ENCODE measurements around the gene GID8.

GID8 gene

GRCh38 chr20:62951143-62951895 lies 13.4 kb downstream of the GID8 start:
- peaks cover 5% of the 10 kb centered on the region for H3K4me1 ChIP-seq (ENCODE audit: control insufficient read depth, insufficient read depth, low read length)
- H3K4me3 ChIP-seq (ENCODE audit: low read depth, low read length), result no peak overlapping the region
- no peak overlapping the region for H3K9ac ChIP-seq (ENCODE audit: low read depth, low read length)
- no peaks in the 10 kb centered on the region for H3K27me3 ChIP-seq (ENCODE audit: control insufficient read depth, insufficient read depth, low read length)
- no peaks in the 10 kb centered on the region for H3K9me3 ChIP-seq (ENCODE audit: control insufficient read depth, insufficient read depth, low read length)
- H3K36me3 ChIP-seq (ENCODE audit: control insufficient read depth, insufficient read depth, low read length), result peaks cover 31% of the 10 kb centered on the region

- H3K9ac ChIP-seq (ENCODE audit: low read depth, low read length), result no peak overlapping the region
- no peaks in the 10 kb centered on the region for H3K9me3 ChIP-seq (ENCODE audit: control insufficient read depth, insufficient read depth, low read length)
- H3K4me1 ChIP-seq (ENCODE audit: control insufficient read depth, insufficient read depth, low read length), result peaks cover 5% of the 10 kb centered on the region
- H3K4me3 ChIP-seq (ENCODE audit: low read depth, low read length), result peak overlapping the region; percentile 63
- no peaks in the 10 kb centered on the region for H3K27me3 ChIP-seq (ENCODE audit: control insufficient read depth, insufficient read depth, low read length)
- peaks cover 26% of the 10 kb centered on the region for H3K36me3 ChIP-seq (ENCODE audit: control insufficient read depth, insufficient read depth, low read length)
These were observed 14.0 kb downstream of the GID8 start for GRCh38 chr20:62951896-62952372.

- Histone ChIP-seq H3K9ac (ENCODE audit: low read depth, low read length) (peak within 1 kb of the TSS; percentile 70), H3K9me3 (ENCODE audit: control insufficient read depth, insufficient read depth, low read length) (no peaks in the 10 kb centered on the region), H3K36me3 (ENCODE audit: control insufficient read depth, insufficient read depth, low read length) (peaks cover 25% of the 10 kb centered on the region), H3K4me1 (ENCODE audit: control insufficient read depth, insufficient read depth, low read length) (peaks cover 5% of the 10 kb centered on the region), H3K4me3 (ENCODE audit: low read depth, low read length) (peak within 1 kb of the TSS; percentile 63), H3K27me3 (ENCODE audit: control insufficient read depth, insufficient read depth, low read length) (no peaks in the 10 kb centered on the region)
These were observed 14.5 kb downstream of the GID8 start, which contains the start of gene SLC17A9 for GRCh38 chr20:62952373-62952967. Gene SLC17A9 (plus strand): TSS chr20:62952709. CDS start chr20:62952831, 122 bp downstream.

GRCh38 chr20:62952968-62953838 lies 15.3 kb downstream of the GID8 start:
- Histone ChIP-seq H3K9me3 (ENCODE audit: control insufficient read depth, insufficient read depth, low read length) (no peaks in the 10 kb centered on the region), H3K27me3 (ENCODE audit: control insufficient read depth, insufficient read depth, low read length) (no peaks in the 10 kb centered on the region), H3K9ac (ENCODE audit: low read depth, low read length) (peak overlapping the region; percentile 70), H3K4me1 (ENCODE audit: control insufficient read depth, insufficient read depth, low read length) (peaks cover 5% of the 10 kb centered on the region), H3K4me3 (ENCODE audit: low read depth, low read length) (peak overlapping the region; percentile 63), H3K36me3 (ENCODE audit: control insufficient read depth, insufficient read depth, low read length) (peaks cover 28% of the 10 kb centered on the region)

DNA sequence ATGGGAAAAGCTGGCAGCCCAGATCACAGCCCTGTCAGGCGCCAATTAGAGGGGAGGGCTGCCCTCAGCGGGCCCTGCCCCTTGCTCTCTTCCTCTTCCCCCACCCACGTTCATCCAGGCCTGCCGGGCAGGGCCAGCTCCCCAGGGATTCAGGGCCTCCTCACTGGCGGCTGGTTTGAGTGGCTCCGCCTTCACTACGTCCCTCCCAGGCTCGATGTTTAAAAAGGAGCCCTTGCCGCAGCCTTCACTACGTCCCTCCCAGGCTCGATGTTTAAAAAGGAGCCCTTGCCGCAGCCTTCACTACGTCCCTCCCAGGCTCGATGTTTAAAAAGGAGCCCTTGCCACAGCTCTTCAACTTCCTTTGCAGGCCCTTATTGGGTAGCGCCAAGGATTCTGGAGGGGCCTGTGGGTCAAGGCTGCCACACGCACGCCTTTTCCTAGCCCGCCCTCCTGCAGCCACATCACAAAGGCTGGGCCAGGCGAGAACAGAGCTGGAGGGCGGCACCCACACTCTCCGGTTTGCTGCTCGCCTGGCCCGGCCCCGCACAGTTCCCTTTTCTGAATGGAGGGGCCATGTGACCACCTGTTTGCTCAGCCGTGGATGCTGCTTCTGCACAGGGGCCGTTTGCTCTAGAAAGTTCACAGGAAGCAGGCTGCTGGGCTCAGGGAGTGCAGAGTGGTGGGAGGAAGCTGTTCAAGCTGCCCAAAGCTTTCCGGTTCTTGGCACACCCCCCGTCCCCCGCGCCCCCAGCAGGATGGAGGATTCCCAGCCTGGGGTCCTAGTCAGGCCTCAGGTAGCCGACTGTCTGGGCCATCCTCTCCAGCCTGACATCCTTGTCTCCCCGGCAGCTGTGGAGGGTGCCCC lies 16.1 kb downstream of the GID8 start:
- Histone ChIP-seq H3K9me3 (ENCODE audit: control insufficient read depth, insufficient read depth, low read length) (no peaks in the 10 kb centered on the region), H3K4me3 (ENCODE audit: low read depth, low read length) (peak overlapping the region; percentile 63), H3K36me3 (ENCODE audit: control insufficient read depth, insufficient read depth, low read length) (peaks cover 24% of the 10 kb centered on the region), H3K4me1 (ENCODE audit: control insufficient read depth, insufficient read depth, low read length) (peaks cover 5% of the 10 kb centered on the region), H3K9ac (ENCODE audit: low read depth, low read length) (peak overlapping the region; percentile 70), H3K27me3 (ENCODE audit: control insufficient read depth, insufficient read depth, low read length) (no peaks in the 10 kb centered on the region)

DNA sequence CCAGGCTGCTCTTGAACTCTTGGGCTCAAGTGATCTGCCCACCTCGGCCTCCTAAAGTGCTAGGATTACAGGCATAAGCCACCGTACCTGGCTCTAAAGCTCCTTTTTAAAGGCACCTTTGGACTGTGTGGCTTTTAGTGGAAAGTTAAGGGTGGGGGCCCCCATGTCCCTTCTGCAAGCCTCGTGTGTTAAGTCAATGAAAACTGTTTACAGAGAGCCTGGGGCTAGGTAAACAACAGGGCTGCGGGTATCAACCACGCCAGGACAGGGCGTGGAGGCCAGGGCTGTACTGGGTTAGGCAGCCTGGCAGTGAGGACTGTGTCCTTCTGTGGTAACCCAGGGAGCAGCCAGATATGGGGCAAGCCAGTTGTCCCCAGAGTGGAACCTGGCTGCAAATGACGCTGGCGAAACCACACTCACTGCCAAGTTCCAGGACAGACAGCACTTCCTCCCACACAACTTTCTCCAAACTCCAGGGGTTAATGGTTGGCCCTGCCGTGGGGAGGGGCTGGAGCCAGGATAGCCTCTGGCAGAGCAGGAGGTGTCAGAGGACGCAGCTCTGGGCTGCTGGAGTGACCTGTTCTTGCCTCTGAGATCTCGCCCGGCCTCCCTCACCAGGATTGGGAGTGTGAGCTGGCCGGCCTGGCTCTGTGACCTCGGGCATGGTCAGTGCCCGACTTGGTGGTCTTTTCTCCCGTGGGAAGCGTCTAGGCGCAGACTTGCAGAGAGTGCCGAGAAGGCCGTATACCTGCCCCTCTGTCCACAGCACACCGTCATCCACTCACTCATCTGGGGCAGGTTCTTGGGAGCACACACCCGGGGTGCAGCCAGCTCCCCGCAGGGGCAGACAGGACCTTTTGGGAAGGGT lies 17.8 kb downstream of the GID8 start:
- Histone ChIP-seq H3K4me1 (ENCODE audit: control insufficient read depth, insufficient read depth, low read length) (peaks cover 5% of the 10 kb centered on the region), H3K9me3 (ENCODE audit: control insufficient read depth, insufficient read depth, low read length) (no peaks in the 10 kb centered on the region), H3K27me3 (ENCODE audit: control insufficient read depth, insufficient read depth, low read length) (no peaks in the 10 kb centered on the region), H3K4me3 (ENCODE audit: low read depth, low read length) (no peak overlapping the region), H3K36me3 (ENCODE audit: control insufficient read depth, insufficient read depth, low read length) (peaks cover 16% of the 10 kb centered on the region), H3K9ac (ENCODE audit: low read depth, low read length) (peak overlapping the region; percentile 54)

DNA sequence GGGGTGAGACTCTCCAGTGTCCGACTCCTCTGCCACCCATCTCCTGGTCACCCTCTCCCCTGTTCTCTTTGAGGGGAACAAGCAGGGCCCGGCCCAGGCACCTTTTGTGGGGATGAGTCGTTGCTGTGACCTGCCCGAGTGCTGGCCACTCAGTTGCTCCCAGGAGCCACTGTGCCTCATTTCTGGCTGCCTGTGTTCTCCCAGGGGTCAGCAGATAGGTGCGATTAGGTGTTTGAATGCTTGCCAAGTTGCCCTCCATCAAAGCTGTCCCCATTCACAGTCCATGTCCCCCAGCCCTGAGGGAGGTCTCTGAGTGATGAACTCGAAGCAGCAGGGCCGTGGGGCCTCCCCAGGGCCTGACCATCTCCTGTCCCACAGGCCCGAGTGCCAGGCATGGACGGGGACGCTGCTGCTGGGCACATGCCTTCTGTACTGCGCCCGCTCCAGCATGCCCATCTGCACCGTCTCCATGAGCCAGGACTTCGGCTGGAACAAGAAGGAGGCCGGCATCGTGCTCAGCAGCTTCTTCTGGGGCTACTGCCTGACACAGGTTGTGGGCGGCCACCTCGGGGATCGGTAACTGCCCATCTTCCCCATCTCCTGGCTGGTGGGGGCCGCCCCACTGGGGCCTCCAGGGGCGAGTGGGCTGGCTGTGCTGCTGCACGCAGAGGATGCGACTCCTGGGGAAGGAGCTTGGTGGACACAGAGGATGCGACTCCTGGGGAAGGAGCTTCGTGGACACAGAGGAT lies 18.6 kb downstream of the GID8 start:
- H3K9ac ChIP-seq (ENCODE audit: low read depth, low read length), result no peak overlapping the region
- peaks cover 14% of the 10 kb centered on the region for H3K36me3 ChIP-seq (ENCODE audit: control insufficient read depth, insufficient read depth, low read length)
- H3K4me3 ChIP-seq (ENCODE audit: low read depth, low read length), result no peak overlapping the region
- no peaks in the 10 kb centered on the region for H3K9me3 ChIP-seq (ENCODE audit: control insufficient read depth, insufficient read depth, low read length)
- H3K27me3 ChIP-seq (ENCODE audit: control insufficient read depth, insufficient read depth, low read length), result no peaks in the 10 kb centered on the region
- peaks cover 5% of the 10 kb centered on the region for H3K4me1 ChIP-seq (ENCODE audit: control insufficient read depth, insufficient read depth, low read length)

DNA sequence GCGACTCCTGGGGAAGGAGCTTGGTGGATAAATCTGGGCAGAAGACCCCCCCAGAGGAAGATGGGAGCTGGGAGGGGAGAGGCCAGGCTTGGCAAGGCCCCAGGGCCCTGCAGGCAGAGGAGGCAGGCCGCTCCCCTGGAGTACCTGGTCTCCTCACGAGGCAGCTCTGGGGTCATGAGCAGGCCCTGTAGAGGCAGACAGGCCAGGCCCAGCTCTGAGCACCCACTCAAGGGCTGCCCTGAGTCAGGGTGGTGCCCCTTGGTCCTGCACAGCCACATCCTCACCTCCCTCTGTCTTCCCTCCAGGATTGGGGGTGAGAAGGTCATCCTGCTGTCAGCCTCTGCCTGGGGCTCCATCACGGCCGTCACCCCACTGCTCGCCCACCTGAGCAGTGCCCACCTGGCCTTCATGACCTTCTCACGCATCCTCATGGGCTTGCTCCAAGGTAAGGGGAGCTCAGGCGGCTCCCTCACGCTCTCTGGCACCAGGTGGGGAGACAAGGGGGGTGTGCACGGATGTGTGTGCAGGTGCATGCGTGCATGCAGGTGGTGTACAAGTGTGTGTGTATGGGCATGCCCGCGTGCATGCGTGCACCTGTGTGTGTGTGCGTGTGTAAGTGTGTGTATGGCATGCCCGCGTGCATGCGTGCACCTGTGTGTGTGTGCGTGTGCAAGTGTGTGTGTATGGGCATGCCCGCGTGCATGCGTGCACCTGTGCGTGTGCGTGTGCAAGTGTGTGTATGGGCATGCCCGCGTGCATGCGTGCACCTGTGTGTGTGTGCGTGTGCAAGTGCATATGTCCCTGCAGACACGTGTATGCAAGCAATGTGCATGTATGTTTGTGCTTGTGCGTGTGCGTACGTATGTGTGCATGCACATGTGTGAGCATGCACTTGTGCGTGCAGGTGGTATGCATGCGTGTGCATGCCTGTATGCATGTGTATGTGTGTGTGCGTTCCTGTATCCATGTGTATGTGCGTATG lies 19.5 kb downstream of the GID8 start:
- H3K4me1 ChIP-seq (ENCODE audit: control insufficient read depth, insufficient read depth, low read length), result peaks cover 5% of the 10 kb centered on the region
- peaks cover 17% of the 10 kb centered on the region for H3K36me3 ChIP-seq (ENCODE audit: control insufficient read depth, insufficient read depth, low read length)
- no peak overlapping the region for H3K4me3 ChIP-seq (ENCODE audit: low read depth, low read length)
- no peaks in the 10 kb centered on the region for H3K27me3 ChIP-seq (ENCODE audit: control insufficient read depth, insufficient read depth, low read length)
- H3K9ac ChIP-seq (ENCODE audit: low read depth, low read length), result no peak overlapping the region
- no peaks in the 10 kb centered on the region for H3K9me3 ChIP-seq (ENCODE audit: control insufficient read depth, insufficient read depth, low read length)

- no peak overlapping the region for H3K9ac ChIP-seq (ENCODE audit: low read depth, low read length)
- H3K9me3 ChIP-seq (ENCODE audit: control insufficient read depth, insufficient read depth, low read length), result no peaks in the 10 kb centered on the region
- H3K27me3 ChIP-seq (ENCODE audit: control insufficient read depth, insufficient read depth, low read length), result no peaks in the 10 kb centered on the region
- H3K4me1 ChIP-seq (ENCODE audit: control insufficient read depth, insufficient read depth, low read length), result peaks cover 2% of the 10 kb centered on the region
- no peak overlapping the region for H3K4me3 ChIP-seq (ENCODE audit: low read depth, low read length)
- peaks cover 21% of the 10 kb centered on the region for H3K36me3 ChIP-seq (ENCODE audit: control insufficient read depth, insufficient read depth, low read length)
These were observed 20.6 kb downstream of the GID8 start for GRCh38 chr20:62958388-62959100.
